Fibroblast of skin of left quadriceps (primary cell): ENCODE measurements around the gene FANCG.

Experiments
- DNase-seq, 2 experiments: peaks; one replicate each; pipeline ENCODE4 v3.0.0-alpha.2; 2013; ENCODE audit warnings: low read depth in 2 of 2

Gene FANCG

DNA sequence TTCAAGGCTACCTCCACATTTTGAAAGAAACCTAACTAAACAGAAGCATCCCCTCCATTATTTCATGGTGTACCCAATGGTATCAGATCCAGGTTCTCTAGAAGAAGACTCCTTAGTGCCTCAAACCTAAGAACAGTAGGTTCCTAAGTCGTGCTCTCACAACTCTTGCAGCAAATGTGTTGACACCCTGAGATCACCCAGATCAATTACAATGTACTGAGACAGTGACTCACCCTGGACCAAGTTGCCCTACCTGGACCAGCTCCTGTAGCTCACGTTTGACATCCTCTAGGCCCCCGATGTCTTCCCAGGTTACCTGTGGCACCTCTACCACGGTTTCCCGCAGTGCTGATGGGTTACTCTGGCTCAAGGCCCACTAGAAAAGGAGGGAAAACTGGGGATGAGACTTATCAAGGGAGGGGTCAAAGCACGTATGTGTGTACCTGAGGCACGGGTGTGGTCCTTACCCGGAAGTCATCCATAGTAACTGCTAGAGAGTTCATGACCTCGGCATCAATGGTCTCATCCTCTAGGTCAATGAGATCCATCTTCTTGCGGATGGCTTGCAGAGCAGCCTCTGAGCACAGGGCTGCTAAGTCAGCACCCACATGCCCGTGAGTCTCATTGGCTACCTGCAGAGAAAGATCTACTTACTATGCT, 19.1 kb downstream of the FANCG start:
- DNase-seq = no peak

DNA sequence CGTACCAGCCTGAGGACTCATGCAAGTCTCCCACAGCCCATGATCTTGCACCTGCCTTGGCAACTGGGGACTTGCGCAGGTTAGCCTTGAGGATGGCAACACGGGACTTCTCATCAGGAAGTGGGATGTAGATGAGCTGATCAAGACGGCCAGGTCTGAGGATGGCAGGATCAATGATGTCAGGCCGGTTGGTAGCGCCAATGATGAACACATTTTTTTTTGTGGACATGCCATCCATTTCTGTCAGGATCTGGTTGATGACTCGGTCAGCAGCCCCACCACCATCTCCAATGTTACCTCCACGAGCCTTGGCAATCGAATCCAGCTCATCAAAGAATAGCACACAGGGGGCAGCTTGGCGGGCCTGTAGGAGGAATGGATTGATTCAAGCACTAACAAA, 20.3 kb downstream of the FANCG start:
- no peak for DNase-seq

DNA sequence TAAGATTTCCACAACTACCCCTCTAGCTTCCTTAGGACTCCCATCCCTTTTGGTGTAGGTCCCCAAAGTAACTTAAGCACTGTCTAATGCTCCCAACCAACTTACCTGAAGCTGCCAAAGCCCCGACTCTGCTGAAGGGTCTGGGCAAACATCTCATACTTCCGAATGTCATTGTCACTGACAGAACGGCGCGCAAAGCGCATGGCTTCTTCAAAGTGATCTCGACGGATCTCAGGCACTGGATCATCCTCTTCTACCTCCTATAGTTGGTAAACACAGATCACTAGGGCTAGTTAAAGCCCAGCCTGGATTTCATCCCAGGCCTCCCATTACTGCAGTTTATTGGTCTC, 22.5 kb downstream of the FANCG start:
- DNase-seq = no peak

DNA sequence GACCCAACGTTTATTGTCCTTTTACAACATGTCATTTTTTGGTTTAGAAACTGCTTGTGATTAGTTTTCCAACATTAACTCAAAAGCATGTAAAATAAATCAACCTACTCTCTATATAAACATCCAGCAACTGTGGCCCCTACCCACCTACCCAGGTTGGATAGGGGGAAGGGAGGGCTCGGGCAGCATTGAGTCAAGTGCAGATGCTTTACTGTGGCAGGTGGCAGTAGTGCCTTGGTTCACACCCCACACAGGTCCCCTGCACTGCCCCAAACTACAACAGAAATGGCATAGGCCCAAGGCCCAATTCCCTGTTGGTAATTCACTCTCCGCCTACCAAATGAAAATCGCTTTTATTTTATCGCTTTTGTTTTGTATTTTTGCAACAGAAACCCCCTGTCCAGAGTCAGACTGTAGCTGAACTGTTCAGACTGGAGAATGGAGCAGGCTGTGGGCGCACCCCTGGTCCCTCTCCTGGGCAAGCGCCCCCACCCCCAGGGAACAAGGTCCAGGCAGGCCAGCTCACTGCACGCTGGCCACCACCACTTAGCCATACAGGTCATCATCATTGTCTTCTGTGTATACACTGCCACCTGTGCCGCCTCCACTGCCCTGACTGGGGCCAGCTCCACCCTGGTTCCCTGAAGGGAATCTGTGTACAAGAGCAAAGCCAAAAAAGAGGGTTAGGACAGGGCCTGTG, 23.0 kb downstream of the FANCG start:
- no peak for DNase-seq

DNA sequence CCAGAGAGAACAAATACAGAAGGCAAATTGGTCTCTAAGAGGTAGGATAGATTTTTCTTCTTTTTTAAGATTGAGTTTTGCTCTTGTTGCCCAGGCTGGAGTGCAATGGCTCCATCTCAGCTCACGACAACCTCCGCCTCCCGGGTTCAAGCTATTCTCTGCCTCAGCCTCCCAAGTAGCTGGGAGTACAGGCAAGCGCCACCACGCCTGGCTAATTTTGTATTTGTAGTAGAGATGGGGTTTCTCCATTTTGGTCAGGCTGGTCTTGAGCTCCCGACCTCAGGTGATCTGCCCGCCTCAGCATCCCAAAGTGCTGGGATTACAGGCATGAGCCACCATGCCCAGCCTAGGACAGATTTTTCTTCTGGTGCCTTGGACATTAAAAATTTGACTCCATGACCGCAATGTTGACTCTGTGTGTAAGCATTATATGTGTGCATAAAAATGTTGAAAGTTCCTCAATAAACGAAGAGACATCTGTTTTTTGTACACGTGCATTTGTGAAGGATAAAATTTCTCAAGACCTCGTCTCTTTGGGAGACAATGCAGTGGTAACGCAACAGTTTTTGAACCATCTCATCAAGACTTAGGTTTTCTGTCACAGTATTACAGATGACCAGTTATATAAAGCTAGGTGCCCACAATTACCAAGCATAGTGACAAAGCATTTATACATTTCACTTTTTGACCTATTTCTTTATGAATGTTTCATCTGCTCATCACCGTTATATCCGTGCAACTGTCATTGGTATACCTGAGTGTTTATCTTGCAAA, 24.7 kb downstream of the FANCG start:
- no peak for DNase-seq

DNA sequence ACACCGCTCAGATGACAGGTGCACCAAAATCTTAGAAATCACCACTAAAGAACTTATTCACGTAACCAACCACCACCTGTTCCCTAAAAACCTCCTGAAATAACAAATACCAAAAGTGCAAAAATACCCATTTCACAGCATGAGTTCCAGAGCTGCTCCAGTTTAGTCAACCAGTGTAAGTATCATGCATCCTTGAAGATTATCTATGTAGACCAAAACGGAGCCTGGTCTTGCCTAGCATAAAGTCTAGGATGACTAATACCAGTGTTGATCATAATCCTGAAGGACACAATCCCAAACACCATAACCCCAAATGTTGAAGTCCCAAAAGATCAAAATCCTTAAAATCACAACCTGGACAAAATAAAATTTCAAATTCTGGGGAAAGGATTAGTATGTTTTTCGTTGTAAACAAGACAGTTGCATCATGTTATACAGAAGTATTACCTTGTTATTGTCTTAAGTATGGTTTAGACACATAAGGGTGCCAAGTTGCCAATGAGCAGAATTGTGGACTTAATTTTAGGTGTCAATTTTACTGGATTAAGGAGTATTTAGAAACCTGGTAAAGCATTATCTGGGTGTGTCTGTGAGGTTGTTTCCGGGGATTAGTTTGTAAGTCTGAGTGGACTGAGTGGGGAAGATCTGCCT, 25.4 kb downstream of the FANCG start:
- DNase-seq = no peak

DNA sequence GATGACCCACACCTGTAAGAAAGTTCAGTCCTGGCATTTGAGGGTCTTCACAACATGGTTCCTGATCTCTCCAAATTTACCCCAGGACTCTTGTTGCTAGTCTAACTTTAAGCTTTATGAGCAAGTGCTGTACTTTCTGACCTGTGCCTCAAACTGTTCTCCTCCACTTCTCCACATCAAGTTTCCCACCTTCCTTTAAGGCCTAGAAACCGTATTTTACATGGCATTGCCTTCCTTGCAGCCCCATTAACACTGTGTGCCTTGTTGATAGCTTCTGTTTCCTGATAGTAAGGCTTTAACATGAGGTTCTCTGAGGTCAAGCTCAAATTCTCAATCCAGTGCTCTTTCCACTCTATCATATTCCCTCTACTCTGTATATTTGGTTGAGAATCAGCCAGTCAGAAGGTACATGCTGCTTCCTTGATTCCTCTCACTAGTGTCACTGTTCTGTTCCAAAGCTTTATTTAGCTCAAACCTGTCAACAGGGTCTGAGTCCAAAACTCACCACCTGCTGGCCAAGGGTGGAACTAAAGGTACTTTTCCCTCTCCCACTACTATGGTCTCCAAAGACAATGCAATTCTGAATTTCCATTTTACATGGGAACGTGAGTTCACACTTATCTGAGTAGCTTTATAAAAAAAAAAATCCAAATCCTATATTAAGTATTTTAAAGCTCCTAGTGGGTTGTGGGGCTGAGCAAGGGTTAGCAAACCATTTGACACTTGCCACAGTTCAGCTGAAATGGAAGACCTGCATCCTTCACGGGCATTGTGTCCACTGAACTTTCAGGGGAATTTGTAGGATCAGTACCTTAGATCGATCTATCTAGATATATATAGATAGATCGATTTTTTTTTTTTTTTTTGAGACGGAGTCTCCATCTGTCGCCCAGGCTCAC, 28.4 kb downstream of the FANCG start:
- peak in 1 of 2 experiments; percentile 9 for DNase-seq

DNA sequence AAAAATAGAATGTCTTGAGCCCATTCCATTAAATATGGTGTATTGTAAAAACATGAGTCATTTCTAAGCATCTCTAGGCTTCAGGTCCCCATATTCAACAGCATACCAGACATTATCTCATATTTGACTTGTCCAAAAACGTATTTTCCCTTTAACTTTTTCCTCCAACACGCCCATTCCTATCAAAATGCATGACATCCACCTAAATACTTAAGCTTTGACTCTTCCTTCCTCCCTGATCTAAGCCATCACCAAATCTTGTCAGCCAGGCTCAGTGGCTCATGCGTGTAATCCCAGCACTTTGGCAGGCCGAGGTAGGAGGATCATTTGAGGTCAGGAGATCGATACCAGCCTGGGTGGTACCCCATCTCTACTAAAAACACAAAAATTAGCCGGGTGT, 31.2 kb downstream of the FANCG start:
- DNase-seq = no peak

DNA sequence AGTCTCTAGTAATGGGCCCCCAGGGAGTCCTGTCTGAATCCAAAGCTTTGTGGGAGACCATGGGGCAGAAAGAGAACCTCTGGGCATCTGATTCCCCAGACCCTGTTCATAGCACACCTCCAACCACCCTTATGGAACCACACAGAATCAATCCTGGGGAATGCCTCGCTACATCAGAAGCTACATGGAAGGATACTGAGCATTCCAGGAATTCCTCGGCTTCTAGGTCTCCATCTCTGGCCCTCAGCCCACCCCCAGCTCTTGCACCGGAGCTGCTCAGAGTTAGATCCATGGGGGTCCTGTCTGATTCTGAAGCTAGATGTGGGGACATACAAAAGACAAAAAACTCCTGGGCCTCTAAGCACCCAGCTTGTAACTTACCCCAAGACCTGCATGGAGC, 35.7 kb downstream of the FANCG start:
- peak in 1 of 2 experiments; percentile 6 for DNase-seq

DNA sequence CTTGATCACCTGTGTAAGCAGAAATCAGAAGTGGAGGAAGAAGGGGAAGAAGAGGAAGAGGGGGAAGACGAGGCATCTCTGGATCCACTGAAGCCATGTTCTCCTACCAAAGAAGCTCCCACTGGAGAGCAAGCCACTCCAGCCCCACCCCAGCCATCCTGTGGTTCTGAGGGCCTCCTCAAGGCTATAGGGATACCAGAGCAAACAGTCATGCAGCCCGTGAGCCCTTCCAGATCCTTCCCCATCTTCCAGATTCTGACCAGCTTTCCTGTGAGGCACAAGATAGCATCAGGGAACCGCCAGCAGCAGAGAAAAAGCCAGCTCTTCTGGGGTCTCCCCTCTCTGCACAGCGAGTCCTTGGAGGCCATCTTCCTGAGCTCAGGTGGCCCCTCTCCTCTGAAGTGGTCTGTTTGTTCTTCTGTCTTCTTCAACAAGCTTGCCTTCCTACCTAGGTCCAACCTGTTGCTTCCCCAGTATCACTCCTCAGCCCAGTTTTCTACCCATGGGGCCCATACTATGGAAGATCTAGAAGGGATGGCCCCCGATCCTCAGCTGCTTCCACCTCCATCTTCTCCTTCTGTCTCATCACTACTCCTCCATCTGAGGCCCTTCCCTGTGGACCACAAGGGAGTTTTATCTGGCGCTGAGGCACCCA, 36.7 kb downstream of the FANCG start:
- no peak for DNase-seq

DNA sequence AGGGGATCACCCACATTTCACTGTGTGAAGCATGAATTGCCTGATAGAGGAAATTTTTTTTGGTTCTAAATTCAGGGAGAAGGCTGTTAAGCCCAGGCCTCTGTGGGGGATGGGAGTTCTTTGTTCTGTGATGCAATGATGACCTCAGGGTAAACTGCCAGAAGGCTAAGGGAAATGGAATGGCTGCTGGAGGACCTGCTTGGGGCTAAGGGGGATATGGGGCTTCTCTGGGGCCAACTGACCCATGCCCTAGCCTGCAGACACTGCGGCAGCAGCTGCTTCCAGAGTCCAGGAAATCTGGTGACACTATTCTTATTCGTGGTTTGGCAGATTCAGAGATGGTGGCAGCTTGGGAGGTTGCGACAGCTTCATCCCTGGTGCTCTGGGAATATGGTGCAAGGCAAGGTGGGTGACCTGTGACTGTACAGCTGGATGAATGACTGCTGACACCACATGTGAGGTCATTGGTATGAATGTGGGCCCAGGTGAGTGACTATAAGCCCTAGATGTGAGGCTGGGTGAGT, 37.6 kb downstream of the FANCG start:
- DNase-seq = no peak

DNA sequence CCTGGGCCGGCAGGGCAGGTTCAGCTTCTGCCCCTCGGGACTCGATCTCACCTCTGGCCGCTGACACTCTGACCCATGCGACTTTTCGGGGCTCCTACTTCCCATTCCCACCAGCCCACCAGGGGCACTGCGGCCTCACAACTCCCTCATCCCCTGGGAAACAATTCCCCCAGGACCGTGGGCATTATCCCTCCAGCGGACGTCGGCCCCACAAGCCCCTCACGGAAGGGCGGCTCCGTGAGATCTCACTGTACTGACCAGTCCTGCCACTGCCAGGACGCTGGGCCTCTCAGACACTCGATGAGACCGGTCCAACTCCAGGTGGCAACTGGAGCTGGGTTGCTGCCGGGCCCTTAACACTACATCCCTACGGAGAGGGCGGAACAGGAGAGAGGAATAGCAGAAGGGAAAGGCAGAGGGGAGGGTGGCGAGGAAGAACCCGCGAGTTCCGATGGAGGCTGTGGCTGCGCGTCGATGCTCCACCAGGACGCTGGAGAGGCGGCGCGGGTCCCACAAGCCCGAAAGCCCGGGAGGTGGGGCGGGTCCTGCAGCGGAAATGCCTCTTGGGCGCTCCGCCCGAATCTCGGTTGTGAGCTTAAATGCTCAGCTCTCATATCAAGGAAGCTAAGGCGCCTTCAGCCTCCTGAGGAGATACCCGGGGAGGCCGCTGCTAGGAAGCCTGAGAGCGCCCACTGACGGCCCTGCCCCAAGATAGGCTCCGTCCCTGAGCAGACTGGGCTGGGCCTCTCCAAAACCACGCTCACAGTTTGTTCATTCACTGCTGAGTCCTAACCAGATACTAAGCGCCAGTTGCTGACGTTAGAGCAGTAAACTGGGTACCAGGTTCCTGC, 43.7 kb downstream of the FANCG start:
- peak; percentile 39 to 44 for DNase-seq

DNA sequence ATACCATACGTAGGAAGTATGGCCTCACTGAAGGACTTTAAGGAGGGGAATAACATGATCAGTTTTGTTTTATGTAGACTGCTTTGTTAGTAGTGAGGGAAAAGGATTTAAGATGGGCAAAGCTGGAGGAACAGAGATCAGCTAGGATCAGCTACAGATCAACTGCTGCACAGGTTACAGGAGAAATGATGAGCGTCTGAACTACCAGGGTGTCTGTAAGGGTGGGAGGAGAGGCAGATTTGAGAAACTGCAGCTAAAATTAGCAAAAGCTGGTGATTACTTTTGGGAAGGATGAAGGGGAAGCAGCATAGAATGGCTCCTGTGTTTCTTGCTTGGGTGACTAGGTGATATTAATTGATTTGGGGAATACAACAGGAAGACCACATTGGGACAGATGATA, 46.6 kb downstream of the FANCG start:
- no peak for DNase-seq

DNA sequence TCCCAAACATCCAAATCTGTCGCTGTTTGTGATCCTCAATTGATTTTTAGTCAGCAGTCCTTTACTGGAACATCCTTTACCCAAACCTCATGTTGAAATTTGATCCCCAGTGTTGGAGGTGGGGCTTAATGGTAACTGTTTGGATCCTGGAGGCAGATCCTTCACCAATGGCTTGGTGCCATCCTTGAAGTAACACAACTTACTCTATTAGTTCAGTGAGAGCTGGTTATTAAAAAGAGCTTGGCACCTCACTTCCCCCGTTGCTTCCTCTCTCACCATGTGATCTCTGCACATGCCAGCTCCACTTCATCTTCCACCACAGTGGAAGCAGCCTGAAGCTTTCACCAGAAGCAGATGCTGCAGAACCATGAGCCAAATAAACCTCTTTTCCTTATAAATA, 49.9 kb downstream of the FANCG start:
- DNase-seq = no peak

DNA sequence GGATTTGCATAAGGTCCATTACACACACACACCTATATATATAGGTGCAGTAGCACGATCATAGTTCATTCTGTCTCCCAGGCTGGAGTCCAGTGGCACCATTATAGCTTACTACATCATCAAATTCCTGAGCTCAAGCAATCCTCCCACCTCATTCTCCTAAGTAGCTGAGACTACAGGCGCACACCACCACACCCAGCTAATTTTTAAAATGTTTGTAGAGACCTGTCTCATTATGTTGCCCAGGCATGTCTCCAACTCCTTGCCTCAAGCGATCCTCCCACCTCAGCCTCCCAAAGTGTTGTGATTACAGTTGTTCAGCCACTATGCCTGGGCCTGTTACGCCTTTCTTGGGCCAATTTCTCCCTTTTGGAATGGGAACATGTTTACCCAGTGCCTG, 50.5 kb downstream of the FANCG start:
- no peak for DNase-seq

DNA sequence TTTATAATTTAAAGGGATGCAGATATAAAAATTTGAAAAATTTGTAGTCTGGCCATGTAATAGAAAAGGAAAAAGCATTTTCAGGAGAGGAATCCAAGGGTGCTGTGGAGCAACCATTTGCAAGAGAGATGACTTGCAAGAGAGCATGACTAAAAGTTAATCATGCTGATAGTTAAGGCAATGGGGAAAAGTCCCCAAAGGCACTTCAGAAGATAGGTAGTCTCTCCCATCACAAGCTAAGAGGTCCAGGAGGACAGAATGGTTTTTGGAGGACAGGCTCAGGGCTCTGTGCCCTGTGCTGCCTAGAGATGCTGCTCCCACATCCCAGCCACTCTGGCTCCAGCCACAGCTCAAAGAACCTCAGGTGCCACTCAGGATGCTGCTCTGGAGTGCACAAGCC, 51.4 kb downstream of the FANCG start:
- no peak for DNase-seq

DNA sequence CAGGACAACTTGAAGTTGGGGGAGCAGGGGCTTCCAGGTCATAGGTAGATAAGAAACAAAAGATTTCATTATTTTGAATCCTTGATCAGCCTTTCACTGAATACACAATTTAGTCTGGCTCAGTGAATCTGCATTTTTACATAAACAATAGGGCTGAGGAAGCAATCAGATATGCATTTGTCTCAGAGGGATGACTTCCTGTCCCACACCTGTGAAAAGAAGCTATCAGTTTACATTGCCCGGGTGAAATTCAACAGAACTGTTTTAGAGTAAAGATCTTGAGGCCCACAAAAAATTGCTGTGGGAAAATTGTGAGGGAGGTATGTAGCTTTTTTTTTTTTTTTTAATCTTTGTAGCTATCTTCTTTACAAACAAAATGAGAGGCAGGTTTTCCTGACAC, 51.9 kb downstream of the FANCG start:
- no peak for DNase-seq

DNA sequence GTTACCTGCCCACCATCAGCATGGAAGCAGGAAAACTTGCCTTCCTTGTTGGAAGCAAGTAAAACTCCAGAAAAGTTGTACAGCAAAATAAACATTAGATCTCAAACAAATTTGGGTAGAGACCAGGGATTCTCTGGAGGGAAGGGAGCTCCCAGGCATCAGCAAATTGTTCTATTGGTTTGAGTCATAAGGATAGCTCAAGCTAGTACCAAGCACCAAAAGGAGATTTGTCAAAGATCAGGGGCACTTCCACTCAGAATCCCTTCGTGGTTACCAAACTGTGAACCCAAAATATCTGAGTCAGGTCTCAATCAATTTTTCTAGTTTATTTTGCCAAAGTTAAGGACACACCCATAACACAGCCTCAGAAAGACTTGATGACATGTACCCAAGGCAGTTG, 52.4 kb downstream of the FANCG start:
- DNase-seq = no peak

DNA sequence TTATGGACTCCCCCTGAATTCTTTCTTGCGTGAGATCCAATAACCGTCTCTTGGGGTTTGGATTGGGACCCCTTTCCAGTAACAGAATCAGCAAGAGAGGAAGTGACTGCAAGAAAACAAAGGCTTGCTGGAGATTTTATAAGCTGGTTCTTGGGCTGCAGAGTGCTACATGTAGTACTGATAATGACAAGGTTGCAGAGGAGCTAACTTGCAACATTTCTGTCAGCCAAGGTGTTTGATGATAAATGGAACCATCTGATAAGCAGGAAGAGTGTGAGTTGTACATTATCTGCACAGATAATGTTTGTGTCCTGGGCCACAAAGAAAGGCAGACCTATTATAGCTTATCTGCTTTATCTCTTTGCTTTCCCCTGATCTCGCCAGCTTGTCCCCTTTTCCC, 53.1 kb downstream of the FANCG start:
- no peak for DNase-seq
